ENCODE data around the gene WDR13. TPM values are rescaled to one million over a fixed set of nuclear protein-coding genes. Genes with fewer than 3 reads are reported as not detected.

Gene WDR13
- total and polyA plus RNA-seq, 4 donors: 50.7 to 182 (median 166) TPM

GRCh38 chrX:48575642-48576041 is 21.6 kb upstream of the WDR13 start:
- H3K9ac ChIP-seq (ENCODE audit: insufficient read depth in 1 of 2, low read length in 2 of 2): peak overlapping the region; percentile 92 to 97
- H3K27ac ChIP-seq (ENCODE audit: low read depth in 1 of 2, low read length in 1 of 2): peak overlapping the region; percentile 93 to 98
- H3K36me3 ChIP-seq (ENCODE audit: control insufficient read depth in 4 of 4, insufficient read depth in 4 of 4, low read length in 4 of 4): peaks cover 8 to 18% (median 16%) of the 10 kb centered on the region in 4 donors
- DNase-seq (no peak), ATAC-seq (ENCODE audit: insufficient read depth, low FRiP score) (no peak)
- peaks cover 0 to 9% (median 0%) of the 10 kb centered on the region in 4 donors for H3K9me3 ChIP-seq (ENCODE audit: control insufficient read depth in 4 of 4, insufficient read depth in 3 of 4, low read length in 3 of 4)
- no peak for TF ChIP-seq CTCF (IDR thresholded peaks at IDR 0.05; ENCODE audit: control extremely low read depth, extremely low read depth)
- 76 to 89% methylated on average over 13 of the region's 13 CpGs for WGBS, 2 donors
- peak overlapping the region; percentile 67 for H3K4me3 ChIP-seq
- no peaks in the 10 kb centered on the region for H3K27me3 ChIP-seq (ENCODE audit: control insufficient read depth in 3 of 3, insufficient read depth in 3 of 3, low read length in 2 of 3)
- peaks cover 0 to 12% (median 6%) of the 10 kb centered on the region in 5 donors for H3K4me1 ChIP-seq (ENCODE audit: control insufficient read depth in 5 of 5, insufficient read depth in 5 of 5, low read length in 5 of 5)

GRCh38 chrX:48576108-48576507 is 21.2 kb upstream of the WDR13 start:
- no peak overlapping the region for H3K9ac ChIP-seq (ENCODE audit: insufficient read depth in 1 of 2, low read length in 2 of 2)
- H3K9me3 ChIP-seq (ENCODE audit: control insufficient read depth in 4 of 4, insufficient read depth in 3 of 4, low read length in 3 of 4): peaks cover 0 to 9% (median 0%) of the 10 kb centered on the region in 4 donors
- no peak for TF ChIP-seq CTCF (IDR thresholded peaks at IDR 0.05; ENCODE audit: control extremely low read depth, extremely low read depth)
- ATAC-seq (ENCODE audit: insufficient read depth, low FRiP score): no peak
- H3K27me3 ChIP-seq (ENCODE audit: control insufficient read depth in 3 of 3, insufficient read depth in 3 of 3, low read length in 2 of 3): no peaks in the 10 kb centered on the region
- peak overlapping the region in 1 of 2 donors; percentile 98 for H3K27ac ChIP-seq (ENCODE audit: low read depth in 1 of 2, low read length in 1 of 2)
- peaks cover 8 to 18% (median 16%) of the 10 kb centered on the region in 4 donors for H3K36me3 ChIP-seq (ENCODE audit: control insufficient read depth in 4 of 4, insufficient read depth in 4 of 4, low read length in 4 of 4)
- DNase-seq: no peak
- 68 to 87% methylated on average over 6 of the region's 6 CpGs for WGBS, 2 donors
- peaks cover 0 to 12% (median 6%) of the 10 kb centered on the region in 5 donors for H3K4me1 ChIP-seq (ENCODE audit: control insufficient read depth in 5 of 5, insufficient read depth in 5 of 5, low read length in 5 of 5)
- H3K4me3 ChIP-seq: peak overlapping the region; percentile 67

GRCh38 chrX:48578661-48579128 is 18.6 kb upstream of the WDR13 start:
- Histone ChIP-seq H3K36me3 (ENCODE audit: control insufficient read depth in 4 of 4, insufficient read depth in 4 of 4, low read length in 4 of 4) (peaks cover 8 to 18% (median 16%) of the 10 kb centered on the region in 4 donors), H3K4me3 (no peak overlapping the region), H3K4me1 (ENCODE audit: control insufficient read depth in 5 of 5, insufficient read depth in 5 of 5, low read length in 5 of 5) (peaks cover 0 to 12% (median 6%) of the 10 kb centered on the region in 5 donors), H3K9me3 (ENCODE audit: control insufficient read depth in 4 of 4, insufficient read depth in 3 of 4, low read length in 3 of 4) (peaks cover 0 to 9% (median 0%) of the 10 kb centered on the region in 4 donors), H3K27ac (ENCODE audit: low read depth in 1 of 2, low read length in 1 of 2) (no peak overlapping the region), H3K9ac (ENCODE audit: insufficient read depth in 1 of 2, low read length in 2 of 2) (no peak overlapping the region), H3K27me3 (ENCODE audit: control insufficient read depth in 3 of 3, insufficient read depth in 3 of 3, low read length in 2 of 3) (no peaks in the 10 kb centered on the region)
- DNase-seq (no peak), ATAC-seq (ENCODE audit: insufficient read depth, low FRiP score) (no peak)
- WGBS, 2 donors: 66 to 89% methylated on average over 2 of the region's 2 CpGs
- no peak for TF ChIP-seq CTCF (IDR thresholded peaks at IDR 0.05; ENCODE audit: control extremely low read depth, extremely low read depth)

GRCh38 chrX:48579259-48579658 is 18.0 kb upstream of the WDR13 start:
- no peak for ATAC-seq (ENCODE audit: insufficient read depth, low FRiP score)
- 76 to 86% methylated on average over 3 of the region's 3 CpGs for WGBS, 2 donors
- DNase-seq: no peak
- TF ChIP-seq CTCF (IDR thresholded peaks at IDR 0.05; ENCODE audit: control extremely low read depth, extremely low read depth): no peak
- H3K4me1 ChIP-seq (ENCODE audit: control insufficient read depth in 5 of 5, insufficient read depth in 5 of 5, low read length in 5 of 5): peaks cover 0 to 12% (median 6%) of the 10 kb centered on the region in 5 donors
- peaks cover 8 to 18% (median 16%) of the 10 kb centered on the region in 4 donors for H3K36me3 ChIP-seq (ENCODE audit: control insufficient read depth in 4 of 4, insufficient read depth in 4 of 4, low read length in 4 of 4)
- H3K9me3 ChIP-seq (ENCODE audit: control insufficient read depth in 4 of 4, insufficient read depth in 3 of 4, low read length in 3 of 4): peaks cover 0 to 9% (median 0%) of the 10 kb centered on the region in 4 donors
- no peak overlapping the region for H3K9ac ChIP-seq (ENCODE audit: insufficient read depth in 1 of 2, low read length in 2 of 2)
- H3K27me3 ChIP-seq (ENCODE audit: control insufficient read depth in 3 of 3, insufficient read depth in 3 of 3, low read length in 2 of 3): no peaks in the 10 kb centered on the region
- H3K27ac ChIP-seq (ENCODE audit: low read depth in 1 of 2, low read length in 1 of 2): no peak overlapping the region
- H3K4me3 ChIP-seq: no peak overlapping the region
